Activated T-cell treated with anti-CD3 and anti-CD28 coated beads for 4 hours (primary cell): Measurements from ENCODE around the gene DKKL1.

Experiments
- DNase-seq: peaks from one replicate; pipeline ENCODE4 v3.0.0-alpha.2; 2020

DKKL1 gene

GRCh38 chr19:49422407-49423070 is 58.9 kb downstream of the DKKL1 start:
- DNase-seq: no peak

- no peak for DNase-seq
Measured at GRCh38 chr19:49423071-49423984, 59.7 kb downstream of the DKKL1 start, which contains the start of gene PTH2. TSS of gene PTH2 (minus strand) at chr19:49423441. CDS start at chr19:49423339, 102 bp downstream.

- no peak for DNase-seq
Measured at GRCh38 chr19:49423985-49424303, 60.3 kb downstream of the DKKL1 start.
